WERI-Rb-1 (cell line): ENCODE data around the gene PDE8B.
A peak's percentile ranks its signal among the peaks of the same experiment; 100 is the strongest.

Experiments
- DNase-seq: peaks from one replicate; pipeline ENCODE4 v3.0.0-alpha.2; 2020
- H3K27ac ChIP-seq: fragments of 250-450 bp; sonication (Bioruptor Pico); 2 replicates; pipeline ENCODE4 v1.5.1; 2020; ENCODE audit warnings: mild to moderate bottlenecking, moderate library complexity
- H3K27me3 ChIP-seq: fragments of 250-450 bp; sonication (Bioruptor Pico); 2 replicates; pipeline ENCODE4 v1.5.1; 2021; ENCODE audit warnings: mild to moderate bottlenecking, low read depth, moderate library complexity; ENCODE audit not compliant: insufficient read depth, severe bottlenecking
- H3K36me3 ChIP-seq: fragments of 250-450 bp; sonication (Bioruptor Pico); 2 replicates; pipeline ENCODE4 v1.5.1; 2020; ENCODE audit warnings: mild to moderate bottlenecking, moderate library complexity
- H3K4me3 ChIP-seq: 2 replicates; pipeline ENCODE4 v1.5.1; 2011; ENCODE audit warnings: low read depth, mild to moderate bottlenecking, control low read depth, low read length
- H3K9me3 ChIP-seq: fragments of 250-450 bp; sonication (Bioruptor Pico); 2 replicates; pipeline ENCODE4 v1.5.1; 2021; ENCODE audit warnings: mild to moderate bottlenecking, moderate library complexity; ENCODE audit not compliant: severe bottlenecking
- CTCF ChIP-seq: IDR thresholded peaks from 2 replicates; pipeline ENCODE4 v1.5.1; 2011; ENCODE audit warnings: low read depth, mild to moderate bottlenecking, control low read depth, inconsistent platforms, low read length

PDE8B gene

DNA sequence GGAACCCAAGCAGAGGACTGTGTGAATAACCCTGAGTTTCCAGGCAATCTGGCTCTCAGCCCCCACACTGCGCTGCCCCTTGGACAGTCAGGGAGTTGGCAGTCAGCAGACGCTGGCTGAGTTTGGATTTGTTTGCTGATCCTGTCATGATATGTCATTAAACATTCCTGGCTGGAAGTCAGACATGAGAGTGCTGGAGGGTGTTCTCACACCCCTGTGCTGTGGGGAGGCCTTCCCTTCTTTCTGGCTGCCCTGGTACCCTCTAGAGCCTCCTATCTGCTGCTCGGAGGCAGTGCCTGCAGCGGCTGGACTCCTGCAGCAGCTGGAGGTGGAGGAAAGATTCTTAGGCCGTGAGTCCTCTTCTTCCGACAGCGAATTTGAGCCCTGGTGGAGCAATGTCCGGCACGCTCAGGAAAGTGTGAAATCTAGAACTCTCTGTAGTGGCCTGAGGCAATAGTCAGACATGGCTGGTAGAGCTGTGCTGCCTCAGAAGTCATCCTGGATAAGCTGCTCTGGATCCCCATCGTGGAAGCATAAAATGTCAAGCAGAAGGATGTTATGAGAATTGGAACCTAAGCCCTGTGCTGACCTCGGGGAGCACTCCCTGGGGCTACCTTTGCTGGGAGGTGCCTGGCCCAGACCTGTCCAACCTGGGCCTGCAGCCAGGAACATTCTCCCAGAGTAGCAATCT lies 72.0 kb downstream of the PDE8B start:
- H3K4me3 ChIP-seq, result no peak overlapping the region
- H3K36me3 ChIP-seq, result no peaks in the 10 kb centered on the region

DNA sequence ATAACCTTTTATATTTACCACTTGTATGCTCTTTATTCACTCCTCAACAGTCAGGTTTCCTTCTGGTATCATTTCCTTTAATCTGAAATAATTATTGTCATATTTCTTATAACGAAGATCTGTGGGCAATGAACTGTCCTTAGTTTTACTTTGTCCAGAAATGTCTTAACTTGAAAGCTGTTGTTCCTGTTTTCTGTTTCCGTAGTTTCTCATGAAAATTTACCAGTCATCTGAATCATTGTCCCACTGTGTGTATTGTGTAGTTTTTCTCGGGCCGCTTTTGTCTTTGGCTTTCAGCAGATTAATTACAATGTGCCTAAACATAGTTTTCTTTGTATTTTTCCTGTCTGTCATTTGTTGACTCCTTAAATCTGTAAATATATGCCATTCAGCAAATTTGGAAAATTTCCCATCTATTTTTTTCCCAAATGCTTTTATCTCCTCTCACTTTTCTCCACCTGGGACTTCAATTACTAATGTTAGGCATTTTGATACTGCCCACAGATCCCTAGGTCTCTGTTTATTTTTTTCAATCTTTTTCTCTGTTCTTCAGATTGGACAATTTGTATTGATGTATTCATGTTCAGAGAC lies 74.9 kb downstream of the PDE8B start:
- no peak overlapping the region for H3K27ac ChIP-seq
- no peaks in the 10 kb centered on the region for H3K27me3 ChIP-seq
- TF ChIP-seq CTCF, result no peak
- no peaks in the 10 kb centered on the region for H3K9me3 ChIP-seq
- DNase-seq, result no peak
- H3K36me3 ChIP-seq, result no peaks in the 10 kb centered on the region
- H3K4me3 ChIP-seq, result no peak overlapping the region

More for the DNA sequence above, 72.0 kb downstream of the PDE8B start:
- Histone ChIP-seq H3K27ac (no peak overlapping the region), H3K9me3 (no peaks in the 10 kb centered on the region), H3K27me3 (no peaks in the 10 kb centered on the region)
- peak; percentile 14; the same call in 1 of the 2 replicates for TF ChIP-seq CTCF
- DNase-seq, result no peak

DNA sequence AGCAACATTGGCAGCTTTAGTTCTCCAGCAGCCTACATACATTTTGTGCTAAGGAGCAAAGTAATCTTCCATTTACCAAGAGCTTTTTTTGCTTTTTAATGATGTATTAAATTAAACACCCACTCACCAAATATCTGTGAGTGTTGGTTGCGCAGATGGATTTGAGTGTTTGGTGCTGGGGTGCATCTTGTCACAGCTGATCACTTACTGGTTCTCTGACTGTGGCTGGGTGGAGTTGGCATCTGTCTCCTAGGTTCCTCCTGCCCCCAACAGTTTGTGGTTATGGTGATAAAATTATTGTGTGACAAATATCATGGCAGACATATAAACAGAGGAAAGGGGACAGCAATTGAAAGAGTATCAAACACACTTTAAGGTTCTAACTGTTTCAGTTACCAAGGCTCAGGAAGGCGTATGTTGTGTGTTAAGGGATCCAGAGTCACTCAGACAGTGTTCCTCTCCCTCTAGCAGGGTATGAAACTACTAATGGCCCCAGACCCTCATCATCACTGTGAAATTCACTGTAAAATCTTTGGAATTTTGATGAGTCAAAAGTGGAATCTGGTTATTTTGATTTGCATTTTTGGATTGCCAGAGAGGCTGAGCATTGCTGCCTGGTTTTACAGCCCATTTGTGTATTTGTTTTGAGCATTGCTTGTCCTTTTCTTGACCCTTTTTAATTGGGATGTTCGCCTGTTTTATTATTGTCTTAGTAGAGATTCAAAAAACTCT lies 81.7 kb downstream of the PDE8B start:
- no peak for DNase-seq

DNA sequence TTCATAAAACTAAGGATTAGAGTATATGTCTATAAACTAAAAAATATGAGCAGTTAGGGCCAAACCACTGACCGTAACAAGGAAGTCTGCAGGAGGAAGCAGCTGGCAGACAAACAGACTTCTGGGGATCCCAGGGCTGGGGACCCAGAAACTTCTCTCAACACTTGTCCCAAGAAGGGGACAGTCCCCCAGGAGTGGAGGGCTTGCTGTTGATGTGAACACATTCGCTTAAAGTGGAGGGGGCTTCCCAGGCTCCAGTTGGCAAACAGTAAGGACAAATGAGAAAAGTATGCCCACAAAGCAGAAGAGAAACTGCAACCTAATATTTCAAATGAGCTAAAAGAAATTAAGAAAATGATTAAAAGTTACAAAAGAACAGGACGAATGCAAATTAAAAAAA lies 83.7 kb downstream of the PDE8B start:
- H3K36me3 ChIP-seq, result no peaks in the 10 kb centered on the region
- no peak for TF ChIP-seq CTCF
- no peak overlapping the region for H3K4me3 ChIP-seq
- no peak for DNase-seq
- no peaks in the 10 kb centered on the region for H3K27me3 ChIP-seq
- no peak overlapping the region for H3K27ac ChIP-seq
- H3K9me3 ChIP-seq, result no peaks in the 10 kb centered on the region

More for the DNA sequence above, 81.7 kb downstream of the PDE8B start:
- no peak overlapping the region for H3K27ac ChIP-seq
- no peak for TF ChIP-seq CTCF
- H3K4me3 ChIP-seq, result no peak overlapping the region
- no peaks in the 10 kb centered on the region for H3K27me3 ChIP-seq
- no peaks in the 10 kb centered on the region for H3K9me3 ChIP-seq
- no peaks in the 10 kb centered on the region for H3K36me3 ChIP-seq

DNA sequence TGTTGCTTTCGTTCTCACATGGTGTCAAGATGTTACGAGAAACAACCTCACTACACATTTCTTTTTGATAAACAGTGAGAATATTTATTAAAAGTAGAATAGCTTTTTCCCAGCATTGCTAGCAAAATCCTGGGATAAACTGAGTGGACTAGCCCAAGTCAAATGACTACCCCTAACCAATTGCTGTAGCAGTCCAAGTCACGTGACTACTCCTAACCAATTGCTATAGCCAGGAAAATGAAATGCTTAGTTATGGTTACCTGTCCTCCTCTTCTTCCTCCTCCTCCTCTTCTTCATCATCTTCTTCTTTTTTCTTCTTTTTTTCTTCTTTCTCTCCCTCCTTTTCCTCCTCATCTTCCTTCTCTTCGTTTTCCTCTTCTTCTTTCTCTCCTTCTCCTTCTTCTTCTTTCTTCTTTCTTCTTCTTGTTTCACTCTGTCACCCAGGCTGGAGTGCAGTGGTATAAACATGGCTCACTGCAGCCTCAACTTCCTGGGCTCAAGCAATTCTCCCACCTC lies 85.4 kb downstream of the PDE8B start:
- no peak for TF ChIP-seq CTCF
- DNase-seq, result no peak
- H3K4me3 ChIP-seq, result no peak overlapping the region
- H3K36me3 ChIP-seq, result no peaks in the 10 kb centered on the region
- no peaks in the 10 kb centered on the region for H3K27me3 ChIP-seq
- H3K9me3 ChIP-seq, result no peaks in the 10 kb centered on the region
- H3K27ac ChIP-seq, result no peak overlapping the region
